HepG2 (cell line): Measurements from ENCODE around the gene CFAP221. TPM values are rescaled to one million over a fixed set of nuclear protein-coding genes. Genes with fewer than 3 reads are reported as not detected.

Experiments
- ATAC-seq: fragments of 200-7000 bp; cut with Tn5 transposase; 3 replicates; pipeline ENCODE4 v1.9.1; 2020; ENCODE audit warnings: mild to moderate bottlenecking, moderate library complexity
- BruUV-seq: library from RNA; stranded (reverse); fragments of 400-500 nt; replicated peaks from 2 replicates; lab custom pipeline; 2021; lab: Mats Ljungman, UMichigan
- CTCF ChIA-PET: fragments of 300-600 bp; formaldehyde crosslinking; extraction: SDS; loops from one replicate; lab custom pipeline; 2021; ENCODE audit warnings: low total read pairs, inconsistent platforms, low intra/inter-chr PET ratio; lab: Yijun Ruan, JAX
- POLR2A ChIA-PET: fragments of 350-600 bp; sonication (Branson Sonifier 250); formaldehyde crosslinking; loops from one replicate; lab custom pipeline; 2020; ENCODE audit warnings: antibody characterized with exemption, inconsistent platforms; lab: Yijun Ruan, JAX
- DNase-seq: peaks from one replicate; pipeline ENCODE4 v3.0.0-alpha.2; 2015; ENCODE audit warnings: low spot score
- FAIRE-seq: peaks from 3 replicates; lab custom pipeline; 2011; peaks lifted over from hg19 to GRCh38; lab: Jason Lieb, UNC
- H2AFZ ChIP-seq: one replicate; pipeline ENCODE4 v1.6.1; 2011; ENCODE audit warnings: low read length, inconsistent platforms
- H3K27ac ChIP-seq: fragments of 300-600 bp; 3 replicates; pipeline ENCODE4 v1.8.0; 2011; ENCODE audit warnings: mixed run types, mild to moderate bottlenecking, mixed read lengths, low read length, inconsistent platforms; ENCODE audit not compliant: insufficient read depth; ENCODE audit errors: extremely low read length
- H3K27me3 ChIP-seq, 2 experiments: fragments of 200-600 bp in 1 of 2; 2 replicates in 1 of 2; 3 replicates in 1 of 2; pipeline versions ENCODE4 v1.6.0 to v1.8.0; 2011; ENCODE audit warnings: low read length in 2 of 2, mild to moderate bottlenecking in 2 of 2, moderate library complexity in 2 of 2, inconsistent platforms in 1 of 2; ENCODE audit not compliant: insufficient read depth in 2 of 2, control insufficient read depth in 1 of 2
- H3K36me3 ChIP-seq, 2 experiments: fragments of 200-600 bp in 1 of 2; replicated peaks in 1 of 2; 2 replicates in 1 of 2; 3 replicates in 1 of 2; pipeline versions ENCODE4 v1.5.1 to v1.8.0; 2011; ENCODE audit warnings: low read length in 2 of 2, inconsistent platforms in 1 of 2; ENCODE audit not compliant: insufficient read depth in 2 of 2, control insufficient read depth in 1 of 2
- H3K4me1 ChIP-seq: 2 replicates; pipeline ENCODE4 v1.5.1; 2012; ENCODE audit warnings: low read length, inconsistent platforms; ENCODE audit not compliant: insufficient read depth
- H3K4me2 ChIP-seq: 2 replicates; pipeline ENCODE4 v1.6.0; 2011; ENCODE audit warnings: low read depth, low read length, inconsistent platforms
- H3K4me3 ChIP-seq, 3 experiments: fragments of 200-600 bp in 1 of 3; sonication (generic), shearing (Covaris generic) in 1 of 3; replicated peaks in 1 of 3; 2 replicates each; pipeline ENCODE4 v1.5.1; 2011 to 2016; ENCODE audit warnings: low read length in 3 of 3, inconsistent platforms in 2 of 3, low read depth in 2 of 3, mild to moderate bottlenecking in 2 of 3, control low read depth in 1 of 3, mixed read lengths in 1 of 3; ENCODE audit not compliant: insufficient read depth in 1 of 3
- H3K79me2 ChIP-seq: one replicate; pipeline ENCODE4 v1.6.1; 2011; ENCODE audit warnings: low read length, inconsistent platforms; ENCODE audit not compliant: insufficient read depth
- H3K9ac ChIP-seq: 2 replicates; pipeline ENCODE4 v1.6.0; 2011; ENCODE audit warnings: mild to moderate bottlenecking, low read depth, low read length, inconsistent platforms; ENCODE audit not compliant: insufficient read depth
- H3K9me3 ChIP-seq: 2 replicates; pipeline ENCODE4 v1.5.1; 2012; ENCODE audit warnings: mild to moderate bottlenecking, low read length
- H4K20me1 ChIP-seq: 2 replicates; pipeline ENCODE4 v1.6.0; 2011; ENCODE audit warnings: inconsistent platforms, mild to moderate bottlenecking, low read length, moderate library complexity; ENCODE audit not compliant: insufficient read depth
- BRCA1 ChIP-seq: sonication (generic); formaldehyde crosslinking; IDR thresholded peaks from 2 replicates; pipeline ENCODE4 v1.4.0; 2020; ENCODE audit warnings: missing genetic modification reagents
- EZH2 ChIP-seq: conservative IDR thresholded peaks from 2 replicates; pipeline ENCODE4 v1.6.1; 2012; ENCODE audit warnings: mild to moderate bottlenecking, low read depth, low read length, moderate library complexity
- FOXM1 ChIP-seq: sonication (generic); formaldehyde crosslinking; IDR thresholded peaks from 2 replicates; pipeline ENCODE4 v1.5.0; 2020; ENCODE audit warnings: missing genetic modification reagents
- GABPA ChIP-seq, 2 experiments: IDR thresholded peaks; 2 replicates each; pipeline ENCODE4 v1.6.1; 2011 to 2016; ENCODE audit warnings: low read depth in 2 of 2, low read length in 1 of 2, missing biosample characterization in 1 of 2, missing genetic modification characterization in 1 of 2
- GPN1 ChIP-seq: sonication (generic); formaldehyde crosslinking; IDR thresholded peaks from 2 replicates; pipeline ENCODE4 v1.5.1; 2020; ENCODE audit warnings: missing genetic modification reagents, borderline replicate concordance
- MTA1 ChIP-seq: sonication (generic); formaldehyde crosslinking; IDR thresholded peaks from 2 replicates; pipeline ENCODE4 v1.4.0; 2020; ENCODE audit warnings: missing genetic modification reagents, mild to moderate bottlenecking, borderline replicate concordance
- NBN ChIP-seq: fragments of 450-650 bp; conservative IDR thresholded peaks from 2 replicates; pipeline ENCODE4 v1.6.1; 2017
- NR2F6 ChIP-seq, 2 experiments: IDR thresholded peaks; 2 replicates each; pipeline ENCODE4 v1.6.1; 2016; ENCODE audit warnings: antibody characterized with exemption in 1 of 2, mild to moderate bottlenecking in 1 of 2
- SALL1 ChIP-seq: sonication (generic); formaldehyde crosslinking; IDR thresholded peaks from 2 replicates; pipeline ENCODE4 v1.8.0; 2022; ENCODE audit warnings: mild to moderate bottlenecking, missing genetic modification reagents
- XBP1 ChIP-seq: sonication (generic); formaldehyde crosslinking; IDR thresholded peaks from 2 replicates; pipeline ENCODE4 v1.5.0; 2020; ENCODE audit warnings: missing genetic modification reagents
- YEATS4 ChIP-seq: sonication (generic); formaldehyde crosslinking; IDR thresholded peaks from 2 replicates; pipeline ENCODE4 v1.4.0; 2020; ENCODE audit warnings: missing genetic modification reagents, borderline replicate concordance
- ZFX ChIP-seq: sonication (generic); formaldehyde crosslinking; IDR thresholded peaks from 2 replicates; pipeline ENCODE4 v1.4.0; 2020; ENCODE audit warnings: mild to moderate bottlenecking, low read depth, missing genetic modification reagents, moderate library complexity
- ZNF33A ChIP-seq: sonication (generic); formaldehyde crosslinking; IDR thresholded peaks from 2 replicates; pipeline ENCODE4 v1.5.1; 2020; ENCODE audit warnings: missing genetic modification reagents, mild to moderate bottlenecking, moderate library complexity, borderline replicate concordance
- ZNF781 ChIP-seq: sonication (generic); formaldehyde crosslinking; IDR thresholded peaks from 2 replicates; pipeline ENCODE4 v1.5.1; 2020; ENCODE audit warnings: borderline replicate concordance, mild to moderate bottlenecking, missing genetic modification reagents; ENCODE audit errors: not compliant biosample characterization
- ZNF790 ChIP-seq: sonication (generic); formaldehyde crosslinking; IDR thresholded peaks from 2 replicates; pipeline ENCODE4 v1.8.0; 2022; ENCODE audit warnings: missing genetic modification reagents, mild to moderate bottlenecking, borderline replicate concordance
- WGBS: methylation state at CpG from one replicate; pipeline ENCODE4 v1.1.6; 2017; ENCODE audit warnings: low lambda C conversion rate; 5-methylcytosine and 5-hydroxymethylcytosine counted together
- in situ Hi-C: cut with HindIII; loops from 2 replicates; pipeline ENCODE4 v1.10.0; 2017; ENCODE audit warnings: low pct_unique_long_range_greater_than_20kb; ENCODE audit not compliant: extremely low pct_ligation_motif_present
- intact Hi-C: fragments of 100-400 bp; cut with micrococcal nuclease; formaldehyde crosslinking; loops from one replicate; pipeline ENCODE4 v1.10.0; 2022; ENCODE audit not compliant: unreplicated experiment
- polyA plus RNA-seq, 8 experiments: library from polyadenylated mRNA; depleted of rRNA in 3 of 8; stranded (reverse) in 7 of 8; unstranded in 1 of 8; fragments of >200 nt; fragmentation: Illumina TruSeq in 4 of 8; extraction: Trizol in 4 of 8; gene quantifications; 2 replicates each; pipeline versions ENCODE4 v1.2.1 to v1.2.3, GENCODE V29; 2011 to 2016; ENCODE audit warnings: low read depth in 4 of 8, missing spikeins in 1 of 8, mixed read lengths in 1 of 8; ENCODE audit not compliant: insufficient read depth in 1 of 8
- total RNA-seq, 5 experiments: library from RNA; depleted of rRNA; stranded (reverse); fragments of >200 nt; fragmentation: Illumina TruSeq; extraction: Trizol; gene quantifications; 2 replicates each; pipeline ENCODE4 v1.2.3, GENCODE V29; 2016; ENCODE audit warnings: low read depth in 1 of 5
- TF ChIP-seq, protein P1 (sequence below): IDR thresholded peaks from 2 replicates; pipeline ENCODE4 v1.6.1; 2016; ENCODE audit warnings: missing compliant biosample characterization, missing genetic modification reagents, borderline replicate concordance
- TF ChIP-seq, protein P2 (sequence below): sonication (generic); formaldehyde crosslinking; IDR thresholded peaks from 2 replicates; pipeline ENCODE4 v1.8.0; 2022; ENCODE audit warnings: missing genetic modification reagents, mild to moderate bottlenecking, inconsistent platforms, borderline replicate concordance
- TF ChIP-seq, protein P3 (sequence below): sonication (generic); formaldehyde crosslinking; IDR thresholded peaks from 2 replicates; pipeline ENCODE4 v1.4.0; 2020; ENCODE audit warnings: missing genetic modification reagents
- TF ChIP-seq, protein P4 (sequence below): sonication (generic); formaldehyde crosslinking; IDR thresholded peaks from 2 replicates; pipeline ENCODE4 v1.5.1; 2020; ENCODE audit warnings: missing genetic modification reagents, mild to moderate bottlenecking, borderline replicate concordance

Gene CFAP221
- total and polyA plus RNA-seq, 2 of the 13 experiments (the other 11 are each of a cell fraction or from before 2014, with no cell fraction given): not detected

DNA sequence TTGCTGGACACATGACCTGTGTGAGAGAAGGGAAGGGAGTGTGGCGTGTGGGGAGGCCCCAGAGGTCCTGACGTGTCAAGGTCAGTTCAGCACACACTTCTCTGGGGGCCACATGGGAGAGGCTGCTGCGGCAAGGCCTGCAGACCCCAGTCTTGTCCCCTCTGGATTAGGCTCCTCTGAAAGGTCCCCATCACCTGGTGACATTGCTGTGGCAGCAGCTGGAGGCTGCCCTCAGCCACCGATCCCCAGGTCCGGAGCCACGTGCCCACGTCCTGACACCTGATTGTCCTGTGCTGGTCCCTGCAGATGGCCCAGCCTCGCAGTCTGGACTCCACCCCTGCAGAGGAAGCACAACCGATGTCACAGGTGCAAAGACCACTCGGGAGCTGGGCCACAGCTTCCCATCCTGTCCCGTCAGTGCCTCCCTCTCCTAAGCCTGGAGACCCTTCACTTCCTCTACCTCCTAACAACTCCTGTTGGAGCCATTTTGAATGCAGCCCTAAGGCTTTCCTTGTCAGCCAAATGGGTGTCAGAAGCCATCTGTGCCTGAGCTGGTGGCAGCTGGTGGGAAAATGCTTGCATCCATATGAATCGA lies 147.5 kb downstream of the CFAP221 start:
- Histone ChIP-seq H4K20me1 (no peaks in the 10 kb centered on the region), H3K9me3 (no peaks in the 10 kb centered on the region), H3K79me2 (no peaks in the 10 kb centered on the region), H3K4me1 (peaks cover 58% of the 10 kb centered on the region), H3K4me2 (peak overlapping the region; percentile 27), H3K36me3 (peaks cover 1 to 14% of the 10 kb centered on the region in 2 experiments; a peak in 3 of 5 replicates), H3K4me3 (no peak overlapping the region), H2AFZ (no peak overlapping the region), H3K9ac (no peak overlapping the region), H3K27me3 (no peaks in the 10 kb centered on the region), H3K27ac (peak overlapping the region; percentile 13)
- ChIA-PET CTCF (no interaction called here), POLR2A (interaction anchor here (0.9 to 2.2 kb wide), 3 partner anchors 10 to 13 kb away, joined by 4 to 12 read pairs (median 6); partner anchors contain the start of gene TMEM177)
- 29% methylated on average over 10 of the region's 12 CpGs for WGBS
- ATAC-seq (peak; percentile 31), DNase-seq (peak; percentile 25), FAIRE-seq (no peak)
- intact Hi-C loops: no loop called here
- in situ Hi-C loops: no loop called here
- BruUV-seq: no TSS peak
- TF ChIP-seq NBN: no peak
- TF ChIP-seq, protein P1, sequence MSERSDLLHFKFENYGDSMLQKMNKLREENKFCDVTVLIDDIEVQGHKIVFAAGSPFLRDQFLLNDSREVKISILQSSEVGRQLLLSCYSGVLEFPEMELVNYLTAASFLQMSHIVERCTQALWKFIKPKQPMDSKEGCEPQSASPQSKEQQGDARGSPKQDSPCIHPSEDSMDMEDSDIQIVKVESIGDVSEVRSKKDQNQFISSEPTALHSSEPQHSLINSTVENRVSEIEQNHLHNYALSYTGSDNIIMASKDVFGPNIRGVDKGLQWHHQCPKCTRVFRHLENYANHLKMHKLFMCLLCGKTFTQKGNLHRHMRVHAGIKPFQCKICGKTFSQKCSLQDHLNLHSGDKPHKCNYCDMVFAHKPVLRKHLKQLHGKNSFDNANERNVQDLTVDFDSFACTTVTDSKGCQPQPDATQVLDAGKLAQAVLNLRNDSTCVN (CRISPR knock-in tag): 0 out of 2 replicates have a peak, but pooled peaks have one; percentile 23
- TF ChIP-seq, protein P2, sequence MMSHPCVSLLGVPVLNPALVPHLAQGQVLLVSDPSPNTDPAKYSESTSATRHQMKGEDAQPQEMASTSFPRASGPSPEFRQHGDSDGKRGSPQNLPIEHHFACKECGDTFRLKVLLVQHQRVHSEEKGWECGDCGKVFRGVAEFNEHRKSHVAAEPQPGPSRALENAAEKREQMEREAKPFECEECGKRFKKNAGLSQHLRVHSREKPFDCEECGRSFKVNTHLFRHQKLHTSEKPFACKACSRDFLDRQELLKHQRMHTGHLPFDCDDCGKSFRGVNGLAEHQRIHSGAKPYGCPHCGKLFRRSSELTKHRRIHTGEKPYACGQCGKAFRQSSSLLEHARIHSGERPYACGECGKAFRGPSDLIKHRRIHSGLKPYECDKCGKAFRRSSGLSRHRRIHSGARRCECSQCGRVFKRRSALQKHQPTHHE (CRISPR knock-in tag): no peak
- TF ChIP-seq NR2F6 (IDR thresholded peaks at IDR 0.05): no peak
- peak; percentile 58 for TF ChIP-seq NR2F6 (CRISPR knock-in tag; IDR thresholded peaks at IDR 0.05)
- TF ChIP-seq, protein P3, sequence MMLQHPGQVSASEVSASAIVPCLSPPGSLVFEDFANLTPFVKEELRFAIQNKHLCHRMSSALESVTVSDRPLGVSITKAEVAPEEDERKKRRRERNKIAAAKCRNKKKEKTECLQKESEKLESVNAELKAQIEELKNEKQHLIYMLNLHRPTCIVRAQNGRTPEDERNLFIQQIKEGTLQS (CRISPR knock-in tag): no peak
- no peak for TF ChIP-seq ZNF33A (CRISPR knock-in tag)
- no peak for TF ChIP-seq ZNF790 (CRISPR knock-in tag)
- no peak for TF ChIP-seq BRCA1 (CRISPR knock-in tag)
- TF ChIP-seq ZNF781 (CRISPR knock-in tag): no peak
- TF ChIP-seq MTA1: 0 out of 2 replicates have a peak, but pooled peaks have one; percentile 44
- TF ChIP-seq SALL1 (CRISPR knock-in tag): peak; percentile 86
- no peak for TF ChIP-seq GPN1 (CRISPR knock-in tag)
- peak; percentile 58; the same call in 1 of the 2 replicates for TF ChIP-seq ZFX
- no peak for TF ChIP-seq EZH2
- peak; percentile 54; the same call in 1 of the 2 replicates for TF ChIP-seq YEATS4 (CRISPR knock-in tag)
- 0 out of 2 replicates have a peak, but pooled peaks have one; percentile 49 for TF ChIP-seq FOXM1 (CRISPR knock-in tag)
- no peak for TF ChIP-seq GABPA (IDR thresholded peaks at IDR 0.05; ENCODE audit: low read depth, low read length)
- 0 out of 2 replicates have a peak, but pooled peaks have one; percentile 24 for TF ChIP-seq GABPA (CRISPR knock-in tag; IDR thresholded peaks at IDR 0.05; ENCODE audit: low read depth)
- TF ChIP-seq, protein P4, sequence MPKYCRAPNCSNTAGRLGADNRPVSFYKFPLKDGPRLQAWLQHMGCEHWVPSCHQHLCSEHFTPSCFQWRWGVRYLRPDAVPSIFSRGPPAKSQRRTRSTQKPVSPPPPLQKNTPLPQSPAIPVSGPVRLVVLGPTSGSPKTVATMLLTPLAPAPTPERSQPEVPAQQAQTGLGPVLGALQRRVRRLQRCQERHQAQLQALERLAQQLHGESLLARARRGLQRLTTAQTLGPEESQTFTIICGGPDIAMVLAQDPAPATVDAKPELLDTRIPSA: 0 out of 2 replicates have a peak, but pooled peaks have one; percentile 6
- TF ChIP-seq XBP1 (CRISPR knock-in tag): no peak
